HEK293T (cell line): Measurements from ENCODE around the gene NOL7.
A peak's percentile ranks its signal among the peaks of the same experiment; 100 is the strongest.

ENCODE experiments used
- CTCF ChIA-PET: fragments of 350-600 bp; formaldehyde crosslinking; extraction: SDS; loops from one replicate; lab custom pipeline; 2021; ENCODE audit warnings: antibody characterized with exemption, inconsistent platforms; lab: Yijun Ruan, JAX
- POLR2A ChIA-PET: fragments of 350-600 bp; formaldehyde crosslinking; extraction: SDS; loops from one replicate; lab custom pipeline; 2020; ENCODE audit warnings: antibody characterized with exemption, inconsistent platforms; lab: Yijun Ruan, JAX
- DNase-seq: peaks from one replicate; pipeline ENCODE4 v3.0.0; 2012; ENCODE audit warnings: mixed read lengths; ENCODE audit errors: extremely low spot score
- ARNT ChIP-seq: fragments of 450-650 bp; IDR thresholded peaks from 2 replicates; pipeline ENCODE4 v1.6.1; 2017; ENCODE audit warnings: mild to moderate bottlenecking
- BHLHE40 ChIP-seq: fragments of 450-650 bp; IDR thresholded peaks from 2 replicates; pipeline ENCODE4 v1.6.1; 2016; ENCODE audit warnings: mild to moderate bottlenecking, moderate library complexity, borderline replicate concordance
- CTBP1 ChIP-seq: fragments of 450-650 bp; IDR thresholded peaks from 2 replicates; pipeline ENCODE4 v1.6.1; 2016; ENCODE audit warnings: borderline replicate concordance
- ELF4 ChIP-seq: fragments of 450-650 bp; IDR thresholded peaks from 2 replicates; pipeline ENCODE4 v1.6.1; 2017; ENCODE audit warnings: antibody characterized with exemption
- FOXA1 ChIP-seq: fragments of 450-650 bp; IDR thresholded peaks from 2 replicates; pipeline ENCODE4 v1.6.1; 2016; ENCODE audit warnings: mild to moderate bottlenecking
- FOXK2 ChIP-seq: fragments of 450-650 bp; IDR thresholded peaks from 2 replicates; pipeline ENCODE4 v1.6.1; 2016; ENCODE audit warnings: mild to moderate bottlenecking
- FOXM1 ChIP-seq: fragments of 450-650 bp; IDR thresholded peaks from 2 replicates; pipeline ENCODE4 v1.6.1; 2017; ENCODE audit warnings: mild to moderate bottlenecking, borderline replicate concordance
- HDGF ChIP-seq: fragments of 450-650 bp; IDR thresholded peaks from 2 replicates; pipeline ENCODE4 v1.6.1; 2017; ENCODE audit warnings: antibody characterized with exemption, borderline replicate concordance
- L3MBTL2 ChIP-seq: fragments of 450-650 bp; conservative IDR thresholded peaks from 2 replicates; pipeline ENCODE4 v1.6.1; 2016; ENCODE audit warnings: mild to moderate bottlenecking
- LEF1 ChIP-seq: fragments of 450-650 bp; IDR thresholded peaks from 2 replicates; pipeline ENCODE4 v1.6.1; 2017; ENCODE audit warnings: mild to moderate bottlenecking, borderline replicate concordance
- NFRKB ChIP-seq: fragments of 450-650 bp; IDR thresholded peaks from 2 replicates; pipeline ENCODE4 v1.6.1; 2016; ENCODE audit warnings: mild to moderate bottlenecking, moderate library complexity
- PKNOX1 ChIP-seq: fragments of 450-650 bp; IDR thresholded peaks from 2 replicates; pipeline ENCODE4 v1.6.1; 2016
- SP1 ChIP-seq: fragments of 450-650 bp; IDR thresholded peaks from 2 replicates; pipeline ENCODE4 v1.6.1; 2017
- SUZ12 ChIP-seq: fragments of 450-650 bp; IDR thresholded peaks from 2 replicates; pipeline ENCODE4 v1.6.1; 2016; ENCODE audit warnings: mild to moderate bottlenecking
- TARDBP ChIP-seq: fragments of 450-650 bp; IDR thresholded peaks from 2 replicates; pipeline ENCODE4 v1.6.1; 2016
- ZNF384 ChIP-seq: fragments of 450-650 bp; IDR thresholded peaks from 2 replicates; pipeline ENCODE4 v1.6.1; 2016

Gene NOL7

GRCh38 chr6:13572951-13573654 is 42.0 kb upstream of the NOL7 start:
- POLR2A ChIA-PET: interaction anchor here (1.8 to 3.1 kb wide), 3 partner anchors 11 to 243 kb away, joined by 4 to 28 read pairs (median 8); no protein-coding TSS in a partner anchor
- DNase-seq: no peak
- TF ChIP-seq ELF4 (no peak), PKNOX1 (no peak)
- CTCF ChIA-PET: interaction anchor here (1.6 kb wide), 1 partner anchor 9 kb away, joined by 6 read pairs; no protein-coding TSS in a partner anchor

GRCh38 chr6:13573669-13574110 is 41.4 kb upstream of the NOL7 start:
- POLR2A ChIA-PET: interaction anchor here (0.7 to 3.1 kb wide), 8 partner anchors 11 to 245 kb away, joined by 3 to 29 read pairs (median 12); partner anchors contain the start of genes NOL7 and TBC1D7

GRCh38 chr6:13574149-13574570 is 41.0 kb upstream of the NOL7 start:
- CTCF ChIA-PET: interaction anchor here (0.7 to 1.9 kb wide), 13 partner anchors 8 to 616 kb away, joined by 3 to 11 read pairs (median 6); partner anchors contain the start of gene NOL7
- DNase-seq: peak; percentile 96
- TF ChIP-seq L3MBTL2 (no peak), FOXK2 (no peak), FOXA1 (no peak), HDGF (no peak)
- POLR2A ChIA-PET: interaction anchor here (0.7 to 3.1 kb wide), 22 partner anchors 8 to 245 kb away, joined by 3 to 29 read pairs (median 5); partner anchors contain the start of genes NOL7 and TBC1D7

More at GRCh38 chr6:13573669-13574110, 41.4 kb upstream of the NOL7 start:
- no peak for DNase-seq
- CTCF ChIA-PET: interaction anchor here (1.1 to 1.9 kb wide), 3 partner anchors 10 to 151 kb away, joined by 3 to 8 read pairs (median 6); no protein-coding TSS in a partner anchor
- TF ChIP-seq ZNF384: no peak
- TF ChIP-seq L3MBTL2: peak; percentile 70
- no peak for TF ChIP-seq FOXM1
- no peak for TF ChIP-seq BHLHE40
- no peak for TF ChIP-seq NFRKB
- TF ChIP-seq ARNT: no peak

GRCh38 chr6:13574571-13575376 is 40.4 kb upstream of the NOL7 start, which contains the start of gene SIRT5:
Gene SIRT5, plus strand, starts transcription at chr6:13574601. Its CDS starts 9,510 bp downstream, at chr6:13584111.
- POLR2A ChIA-PET: interaction anchor here (0.6 to 3.1 kb wide), 25 partner anchors 9 to 246 kb away, joined by 3 to 29 read pairs (median 4); partner anchors contain the start of genes NOL7 and TBC1D7
- TF ChIP-seq TARDBP (peak; percentile 46; the same call in 1 of the 2 replicates), SP1 (no peak), ARNT (no peak), FOXM1 (no peak), L3MBTL2 (peak; percentile 90), NFRKB (no peak), HDGF (no peak), FOXA1 (no peak), LEF1 (no peak), CTBP1 (0 out of 2 replicates have a peak, but pooled peaks have one; percentile 29), BHLHE40 (no peak), SUZ12 (no peak), ELF4 (peak; percentile 50), PKNOX1 (no peak), FOXK2 (no peak), ZNF384 (no peak)
- CTCF ChIA-PET: interaction anchor here (0.5 to 1.9 kb wide), 19 partner anchors 9 to 617 kb away, joined by 3 to 11 read pairs (median 4); partner anchors contain the start of gene NOL7
- peak; percentile 71 for DNase-seq

- CTCF ChIA-PET: interaction anchor here (0.7 to 1.9 kb wide), 12 partner anchors 9 to 237 kb away, joined by 3 to 11 read pairs (median 4); partner anchors contain the start of gene NOL7
- TF ChIP-seq FOXK2 (no peak), NFRKB (no peak), LEF1 (no peak), CTBP1 (no peak), SP1 (no peak), ARNT (no peak), PKNOX1 (no peak), SUZ12 (no peak), BHLHE40 (no peak), ZNF384 (no peak), HDGF (no peak), FOXA1 (no peak), TARDBP (no peak), L3MBTL2 (no peak), FOXM1 (no peak), ELF4 (no peak)
- POLR2A ChIA-PET: interaction anchor here (0.6 to 3.1 kb wide), 14 partner anchors 9 to 247 kb away, joined by 3 to 29 read pairs (median 6); partner anchors contain the start of genes NOL7 and TBC1D7
- DNase-seq: no peak
Measured at GRCh38 chr6:13575377-13575775, 39.8 kb upstream of the NOL7 start.
